H9 (cell line): ENCODE measurements around the gene NFKBIA. TPM values are rescaled to one million over a fixed set of nuclear protein-coding genes. Genes with fewer than 3 reads are reported as not detected.

Source experiments
- DNase-seq: peaks from one replicate; pipeline ENCODE4 v3.0.0-alpha.2; 2017
- H2AFZ ChIP-seq: one replicate; pipeline ENCODE4 v1.6.1; 2013; ENCODE audit warnings: mild to moderate bottlenecking, low read length, control low read depth, moderate library complexity
- H2AK5ac ChIP-seq: 2 replicates; pipeline ENCODE4 v1.6.1; 2013; ENCODE audit warnings: low read length, control low read depth, mixed read lengths; ENCODE audit not compliant: insufficient read length
- H2BK120ac ChIP-seq: one replicate; pipeline ENCODE4 v1.6.1; 2013; ENCODE audit warnings: low read depth, mild to moderate bottlenecking, low read length, control low read depth, inconsistent platforms; ENCODE audit not compliant: poor library complexity, severe bottlenecking
- H2BK12ac ChIP-seq: 2 replicates; pipeline ENCODE4 v1.6.1; 2013; ENCODE audit warnings: low read length, control low read depth, mixed read lengths, low read depth; ENCODE audit not compliant: insufficient read length
- H2BK15ac ChIP-seq: 2 replicates; pipeline ENCODE4 v1.6.1; 2013; ENCODE audit warnings: low read depth, low read length, control low read depth
- H2BK20ac ChIP-seq: one replicate; pipeline ENCODE4 v1.6.1; 2013; ENCODE audit warnings: low read depth, mild to moderate bottlenecking, low read length, control low read depth, inconsistent platforms; ENCODE audit not compliant: poor library complexity, severe bottlenecking
- H2BK5ac ChIP-seq: 2 replicates; pipeline ENCODE4 v1.6.1; 2013; ENCODE audit warnings: low read length, control low read depth, mixed read lengths; ENCODE audit not compliant: insufficient read length
- H3K14ac ChIP-seq: 2 replicates; pipeline ENCODE4 v1.6.1; 2013; ENCODE audit warnings: low read length, control low read depth; ENCODE audit not compliant: insufficient read depth
- H3K18ac ChIP-seq: 2 replicates; pipeline ENCODE4 v1.6.1; 2013; ENCODE audit warnings: low read depth, mild to moderate bottlenecking, mixed read lengths, low read length, control low read depth; ENCODE audit not compliant: insufficient read length
- H3K23ac ChIP-seq: 2 replicates; pipeline ENCODE4 v1.6.1; 2013; ENCODE audit warnings: low read length, control low read depth, mixed read lengths, low read depth; ENCODE audit not compliant: insufficient read length
- H3K23me2 ChIP-seq: 2 replicates; pipeline ENCODE4 v1.6.1; 2013; ENCODE audit warnings: low read depth, mild to moderate bottlenecking, mixed read lengths, low read length, control low read depth; ENCODE audit not compliant: insufficient read length, poor library complexity, severe bottlenecking
- H3K27ac ChIP-seq: 2 replicates; pipeline ENCODE4 v1.5.1; 2013; ENCODE audit warnings: low read length, control low read depth, mixed read lengths, low read depth; ENCODE audit not compliant: insufficient read length
- H3K27me3 ChIP-seq: 2 replicates; pipeline ENCODE4 v1.6.1; 2013; ENCODE audit warnings: low read length, control low read depth, inconsistent platforms; ENCODE audit not compliant: insufficient read depth
- H3K4ac ChIP-seq: 2 replicates; pipeline ENCODE4 v1.6.1; 2013; ENCODE audit warnings: low read depth, mild to moderate bottlenecking, control low read depth, inconsistent platforms, low read length, moderate library complexity
- H3K4me1 ChIP-seq: 2 replicates; pipeline ENCODE4 v1.6.1; 2013; ENCODE audit warnings: low read length, control low read depth, inconsistent platforms; ENCODE audit not compliant: insufficient read depth
- H3K4me2 ChIP-seq: 2 replicates; pipeline ENCODE4 v1.6.1; 2013; ENCODE audit warnings: low read length, control low read depth, mixed read lengths; ENCODE audit not compliant: insufficient read length, insufficient read depth
- H3K56ac ChIP-seq: 2 replicates; pipeline ENCODE4 v1.6.1; 2013; ENCODE audit warnings: low read depth, mild to moderate bottlenecking, mixed read lengths, low read length, control low read depth; ENCODE audit not compliant: insufficient read length
- H3K79me1 ChIP-seq: 2 replicates; pipeline ENCODE4 v1.6.1; 2013; ENCODE audit warnings: low read depth, mild to moderate bottlenecking, moderate library complexity, low read length, control low read depth, inconsistent platforms; ENCODE audit not compliant: insufficient read depth, poor library complexity, severe bottlenecking
- H3K79me2 ChIP-seq: 2 replicates; pipeline ENCODE4 v1.6.1; 2013; ENCODE audit warnings: low read length, control low read depth, inconsistent platforms; ENCODE audit not compliant: insufficient read depth
- H3K9ac ChIP-seq: 2 replicates; pipeline ENCODE4 v1.6.1; 2013; ENCODE audit warnings: low read length, control low read depth, mixed read lengths; ENCODE audit not compliant: insufficient read length; ENCODE audit errors: extremely low read depth
- H3K9me3 ChIP-seq: one replicate; pipeline ENCODE4 v1.6.1; 2013; ENCODE audit warnings: low read depth, low read length, inconsistent platforms; ENCODE audit not compliant: control insufficient read depth
- H3T11ph ChIP-seq: one replicate; pipeline ENCODE4 v1.6.1; 2013; ENCODE audit warnings: mild to moderate bottlenecking, low read length, control low read depth, inconsistent platforms
- H4K20me1 ChIP-seq: one replicate; pipeline ENCODE4 v1.6.1; 2013; ENCODE audit not compliant: control insufficient read depth, insufficient read length, insufficient read depth
- H4K5ac ChIP-seq: 2 replicates; pipeline ENCODE4 v1.6.1; 2013; ENCODE audit warnings: low read depth, mild to moderate bottlenecking, mixed read lengths, low read length, control low read depth; ENCODE audit not compliant: insufficient read length
- H4K8ac ChIP-seq: replicated peaks from 2 replicates; pipeline ENCODE4 v1.6.1; 2013; ENCODE audit warnings: low read length, control low read depth, mixed read lengths, low read depth; ENCODE audit not compliant: insufficient read length
- H4K91ac ChIP-seq: 2 replicates; pipeline ENCODE4 v1.6.1; 2013; ENCODE audit warnings: low read depth, mild to moderate bottlenecking, moderate library complexity, mixed read lengths, low read length, control low read depth; ENCODE audit not compliant: insufficient read length
- H3K27ac Mint-ChIP-seq, 3 experiments: 2 replicates in 2 of 3; 3 replicates in 1 of 3; pipeline ENCODE4 v1.8.0; 2020 to 2021; ENCODE audit warnings: mixed read lengths in 3 of 3, mild to moderate bottlenecking in 1 of 3, moderate library complexity in 1 of 3
- H3K27me3 Mint-ChIP-seq: 2 replicates; pipeline ENCODE4 v1.8.0; 2021; ENCODE audit warnings: low read depth, mild to moderate bottlenecking, moderate library complexity, mixed read lengths
- H3K36me3 Mint-ChIP-seq, 3 experiments: 2 replicates in 2 of 3; 3 replicates in 1 of 3; pipeline ENCODE4 v1.8.0; 2020 to 2021; ENCODE audit warnings: low read depth in 3 of 3, mixed read lengths in 3 of 3; ENCODE audit not compliant: insufficient read depth in 1 of 3
- H3K4me1 Mint-ChIP-seq, 2 experiments: 2 replicates each; pipeline ENCODE4 v1.8.0; 2020; ENCODE audit warnings: mixed read lengths in 2 of 2
- H3K4me3 Mint-ChIP-seq, 2 experiments: 2 replicates in 1 of 2; 3 replicates in 1 of 2; pipeline ENCODE4 v1.8.0; 2020 to 2021; ENCODE audit warnings: mild to moderate bottlenecking in 2 of 2, mixed read lengths in 2 of 2, moderate library complexity in 1 of 2
- H3K9me3 Mint-ChIP-seq, 2 experiments: 2 replicates in 1 of 2; 3 replicates in 1 of 2; pipeline ENCODE4 v1.8.0; 2020; ENCODE audit warnings: mild to moderate bottlenecking in 2 of 2, mixed read lengths in 2 of 2, moderate library complexity in 1 of 2
- CTCF ChIP-seq: fragments of 200-600 bp; sonication (generic); conservative IDR thresholded peaks from 3 replicates; pipeline ENCODE4 v1.8.0; 2021; ENCODE audit warnings: antibody characterized with exemption, mild to moderate bottlenecking
- WGBS: extraction: QIAGEN DNeasy Blood & Tissue Kit; methylation state at CpG from one replicate; pipeline ENCODE4 v1.1.7; 2013; ENCODE audit warnings: missing lambda C conversion rate, low lambda C conversion rate, mixed read lengths; ENCODE audit not compliant: insufficient read length; ENCODE audit errors: extremely low coverage; 5-methylcytosine and 5-hydroxymethylcytosine counted together
- total RNA-seq: library from RNA; stranded (reverse); gene quantifications from 2 replicates; pipeline ENCODE4 v1.2.1, GENCODE V29; 2021

The NFKBIA gene
- total RNA-seq, 1 experiment from 2014 or later: 38.4 TPM

GRCh38 chr14:35370969-35371368, 33.6 kb downstream of the NFKBIA start:
- Histone ChIP-seq H3K23ac (no peak overlapping the region), H3K79me2 (no peaks in the 10 kb centered on the region), H3K27me3 (no peaks in the 10 kb centered on the region), H2AFZ (no peak overlapping the region), H2BK20ac (no peak overlapping the region), H3K18ac (no peak overlapping the region), H4K91ac (no peak overlapping the region), H4K8ac (no peak overlapping the region), H3K4me1 (no peaks in the 10 kb centered on the region; the same call in 1 of the 2 replicates), H2BK120ac (no peak overlapping the region), H3K9ac (no peak overlapping the region), H3K4me2 (no peak overlapping the region), H3K23me2 (no peaks in the 10 kb centered on the region), H3K4ac (no peak overlapping the region), H2BK12ac (no peak overlapping the region), H3K9me3 (no peaks in the 10 kb centered on the region), H3K79me1 (no peaks in the 10 kb centered on the region), H3T11ph (no peak overlapping the region), H2BK5ac (no peak overlapping the region), H3K14ac (no peak overlapping the region), H3K27ac (no peak overlapping the region), H3K56ac (no peak overlapping the region), H4K20me1 (no peaks in the 10 kb centered on the region), H4K5ac (no peak overlapping the region), H2AK5ac (no peak overlapping the region), H2BK15ac (no peak overlapping the region)
- no peak overlapping the region for H3K27ac Mint-ChIP-seq
- no CpG with 5 or more reads among the region's 5 CpGs for WGBS
- H3K4me3 Mint-ChIP-seq: no peak overlapping the region
- peaks cover 0 to 5% (median 0%) of the 10 kb centered on the region in 3 experiments; a peak in 1 of 7 replicates for H3K36me3 Mint-ChIP-seq
- TF ChIP-seq CTCF: no peak
- H3K4me1 Mint-ChIP-seq: peaks cover 20 to 25% of the 10 kb centered on the region in 2 experiments
- H3K9me3 Mint-ChIP-seq: peaks cover 3 to 9% of the 10 kb centered on the region in 2 experiments; a peak in 3 of 5 replicates
- no peaks in the 10 kb centered on the region for H3K27me3 Mint-ChIP-seq
- no peak for DNase-seq
